A549 (cell line): ENCODE results near the gene LTA4H. TPM values are rescaled to one million over a fixed set of nuclear protein-coding genes. Genes with fewer than 3 reads are reported as not detected.
A peak's percentile ranks its signal among the peaks of the same experiment; 100 is the strongest.

Source experiments
- ATAC-seq, 2 experiments: fragments of 200-7000 bp in 1 of 2; fragments of >200 bp in 1 of 2; cut with Nextera tagmentation in 1 of 2; cut with Tn5 transposase in 1 of 2; 3 replicates each; pipeline versions ENCODE4 v1.8.0 to v1.9.1; 2018 to 2020; ENCODE audit warnings: mild to moderate bottlenecking in 1 of 2, moderate library complexity in 1 of 2
- CTCF ChIA-PET: fragments of 300-600 bp; sonication (Branson Sonifier 250); formaldehyde crosslinking; extraction: SDS; loops from one replicate; lab custom pipeline; 2021; ENCODE audit warnings: antibody characterized with exemption, inconsistent platforms; lab: Yijun Ruan, JAX
- POLR2A ChIA-PET: fragments of 350-600 bp; formaldehyde crosslinking; extraction: SDS; loops from one replicate; lab custom pipeline; 2021; ENCODE audit warnings: antibody characterized with exemption, inconsistent platforms; lab: Yijun Ruan, JAX
- DNase-seq, 2 experiments: peaks; one replicate each; pipeline versions ENCODE4 v3.0.0 to v3.0.0-alpha.2; 2011 to 2016; ENCODE audit warnings: low read depth in 1 of 2, low spot score in 1 of 2
- FAIRE-seq: peaks from 2 replicates; lab custom pipeline; 2011; peaks lifted over from hg19 to GRCh38; lab: Jason Lieb, UNC
- H3K27ac ChIP-seq, 2 experiments: fragments of >200 bp; sonication (Bioruptor Twin); formaldehyde crosslinking; 3 replicates each; pipeline ENCODE4 v1.5.1; 2016 to 2017
- H3K4me1 ChIP-seq: fragments of >200 bp; sonication (Bioruptor Twin); formaldehyde crosslinking; 3 replicates; pipeline ENCODE4 v1.6.1; 2016
- H3K4me2 ChIP-seq: fragments of >200 bp; sonication (Bioruptor Twin); formaldehyde crosslinking; 3 replicates; pipeline ENCODE4 v1.6.1; 2016
- H3K4me3 ChIP-seq: fragments of >200 bp; sonication (Bioruptor Twin); formaldehyde crosslinking; 3 replicates; pipeline ENCODE4 v1.5.1; 2016
- H3K9me3 ChIP-seq: fragments of >200 bp; sonication (Bioruptor Twin); formaldehyde crosslinking; 3 replicates; pipeline ENCODE4 v1.6.1; 2016
- CHD4 ChIP-seq: fragments of 200-600 bp; sonication (generic); IDR thresholded peaks from 2 replicates; pipeline ENCODE4 v1.6.1; 2016; ENCODE audit warnings: antibody characterized with exemption, mild to moderate bottlenecking, borderline replicate concordance
- E2F6 ChIP-seq: IDR thresholded peaks from 2 replicates; pipeline ENCODE4 v1.6.1; 2012; ENCODE audit warnings: low read depth, borderline replicate concordance
- EHF ChIP-seq: fragments of 250-450 bp; sonication (Bioruptor Pico); IDR thresholded peaks from 2 replicates; pipeline ENCODE4 v1.5.0; 2020; ENCODE audit warnings: mild to moderate bottlenecking
- EHMT2 ChIP-seq: fragments of 200-600 bp; sonication (generic); IDR thresholded peaks from 2 replicates; pipeline ENCODE4 v1.6.1; 2016; ENCODE audit warnings: antibody characterized with exemption, low read depth, mild to moderate bottlenecking, moderate library complexity
- FOSB ChIP-seq: fragments of 250-450 bp; sonication (Bioruptor Pico); IDR thresholded peaks from 2 replicates; pipeline ENCODE4 v1.5.0; 2020; ENCODE audit warnings: mild to moderate bottlenecking, moderate library complexity
- FOXS1 ChIP-seq: fragments of 250-450 bp; sonication (Bioruptor Pico); IDR thresholded peaks from 2 replicates; pipeline ENCODE4 v1.5.0; 2020; ENCODE audit warnings: mild to moderate bottlenecking, moderate library complexity
- HOXB13 ChIP-seq: fragments of 250-450 bp; sonication (Bioruptor Pico); IDR thresholded peaks from 2 replicates; pipeline ENCODE4 v1.5.0; 2020; ENCODE audit warnings: low read depth, mild to moderate bottlenecking, moderate library complexity
- HOXB5 ChIP-seq: fragments of 250-450 bp; sonication (Bioruptor Pico); IDR thresholded peaks from 2 replicates; pipeline ENCODE4 v1.5.0; 2020; ENCODE audit warnings: mild to moderate bottlenecking, moderate library complexity
- POLR2AphosphoS2 ChIP-seq: conservative IDR thresholded peaks from 2 replicates; pipeline ENCODE4 v1.6.1; 2012; ENCODE audit warnings: low read length, improper control_type of control experiment, inconsistent platforms
- RAD21 ChIP-seq, 2 experiments: fragments of >200 bp in 1 of 2; sonication (Bioruptor Twin) in 1 of 2; formaldehyde crosslinking in 1 of 2; IDR thresholded peaks in 1 of 2; conservative IDR thresholded peaks in 1 of 2; 2 replicates in 1 of 2; 3 replicates in 1 of 2; pipeline ENCODE4 v1.6.1; 2012 to 2018; ENCODE audit warnings: inconsistent platforms in 1 of 2
- ZNF302 ChIP-seq: fragments of 250-450 bp; sonication (Bioruptor Pico); IDR thresholded peaks from 2 replicates; pipeline ENCODE4 v1.9.0; 2021; ENCODE audit warnings: inconsistent platforms, mild to moderate bottlenecking, moderate library complexity
- WGBS: methylation state at CpG from one replicate; pipeline ENCODE4 v1.1.6; 2017; ENCODE audit errors: missing lambda C conversion rate; 5-methylcytosine and 5-hydroxymethylcytosine counted together
- polyA plus RNA-seq, 4 experiments: library from polyadenylated mRNA; depleted of rRNA in 3 of 4; stranded (reverse); fragments of >200 nt; fragmentation: RNase III in 1 of 4; extraction: RNeasy Plus Mini Kit Qiagen cat#74134 plus additional on column Dnase treatment in 1 of 4; gene quantifications; 2 replicates in 3 of 4; 3 replicates in 1 of 4; pipeline ENCODE4 v1.2.3, GENCODE V29; 2011 to 2017
- TF ChIP-seq, protein P1 (sequence below): fragments of 250-450 bp; sonication (Bioruptor Pico); IDR thresholded peaks from 2 replicates; pipeline ENCODE4 v1.5.0; 2020; ENCODE audit warnings: low read depth, mild to moderate bottlenecking, moderate library complexity
- TF ChIP-seq, protein P2 (sequence below): fragments of >200 bp; sonication (Bioruptor Twin); formaldehyde crosslinking; IDR thresholded peaks from 3 replicates; pipeline ENCODE4 v1.5.1; 2016

The LTA4H gene
- polyA plus RNA-seq, 2 of the 4 experiments (the other 2 are of a cell fraction) = 126 to 174 TPM

DNA sequence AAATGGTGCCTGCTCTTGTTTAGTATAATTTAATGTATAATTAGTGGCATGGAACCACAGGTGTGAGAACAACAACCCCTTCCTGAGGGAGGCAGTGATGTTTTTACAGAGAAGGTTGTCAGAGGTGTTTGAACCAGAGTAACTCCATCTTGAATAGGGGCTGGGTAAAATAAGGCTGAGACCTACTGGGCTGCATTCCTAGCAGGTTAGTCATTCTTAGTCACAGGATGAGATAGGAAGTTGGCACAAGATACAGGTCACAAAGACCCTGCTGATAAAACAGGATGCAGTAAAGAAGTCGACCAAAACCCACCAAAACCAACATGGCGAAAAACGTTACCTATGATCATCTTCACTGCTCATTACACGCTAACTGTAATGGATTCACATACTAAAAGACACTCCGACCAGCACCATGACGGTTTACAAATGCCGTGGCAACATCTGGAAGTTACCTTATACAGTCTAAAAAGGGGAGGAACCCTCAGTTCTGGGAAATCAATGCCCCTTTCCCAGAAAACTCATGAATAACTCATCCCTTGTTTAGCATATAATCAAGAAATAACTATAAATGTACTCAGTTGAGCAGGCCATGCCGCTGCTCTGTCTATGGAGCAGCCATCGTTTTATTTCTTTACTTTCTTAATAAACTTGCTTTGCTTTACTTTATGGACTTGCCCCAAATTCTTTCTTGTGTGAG lies 47.8 kb upstream of the LTA4H start:
- Histone ChIP-seq H3K4me1 (no peaks in the 10 kb centered on the region), H3K4me3 (no peak overlapping the region)
- DNase-seq = no peak
- TF ChIP-seq HOXB13 (CRISPR knock-in tag) (peak; percentile 44; the same call in 1 of the 2 replicates), RAD21 (conservative IDR thresholded peaks at IDR 0.05 in 1 of 2, IDR thresholded peaks at IDR 0.05 in 1 of 2) (no peak), EHF (CRISPR knock-in tag) (0 out of 2 replicates have a peak, but pooled peaks have one; percentile 35), ZNF302 (CRISPR knock-in tag) (peak; percentile 62; the same call in 1 of the 2 replicates), FOSB (no peak), HOXB5 (CRISPR knock-in tag) (0 out of 2 replicates have a peak, but pooled peaks have one; percentile 28), FOXS1 (CRISPR knock-in tag) (peak; percentile 70; the same call in 1 of the 2 replicates)
- TF ChIP-seq, protein P1, sequence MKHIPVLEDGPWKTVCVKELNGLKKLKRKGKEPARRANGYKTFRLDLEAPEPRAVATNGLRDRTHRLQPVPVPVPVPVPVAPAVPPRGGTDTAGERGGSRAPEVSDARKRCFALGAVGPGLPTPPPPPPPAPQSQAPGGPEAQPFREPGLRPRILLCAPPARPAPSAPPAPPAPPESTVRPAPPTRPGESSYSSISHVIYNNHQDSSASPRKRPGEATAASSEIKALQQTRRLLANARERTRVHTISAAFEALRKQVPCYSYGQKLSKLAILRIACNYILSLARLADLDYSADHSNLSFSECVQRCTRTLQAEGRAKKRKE (CRISPR knock-in tag) = peak; percentile 85; the same call in 1 of the 2 replicates
- TF ChIP-seq, all 56 proteins: peak for 6
- ChIA-PET CTCF (interaction anchor here (1.2 kb wide), 1 partner anchor 132 kb away, joined by 5 read pairs; no protein-coding TSS in a partner anchor), POLR2A (no interaction called here)
- 82% methylated on average over 9 of the region's 9 CpGs for WGBS
- ATAC-seq = no peak
- H3K27ac ChIP-seq = no peak overlapping the region
- H3K4me2 ChIP-seq = no peak overlapping the region
- FAIRE-seq = no peak
- 0 out of 3 replicates have a peak, but pooled peaks cover 2% of the 10 kb centered on the region for H3K9me3 ChIP-seq

DNA sequence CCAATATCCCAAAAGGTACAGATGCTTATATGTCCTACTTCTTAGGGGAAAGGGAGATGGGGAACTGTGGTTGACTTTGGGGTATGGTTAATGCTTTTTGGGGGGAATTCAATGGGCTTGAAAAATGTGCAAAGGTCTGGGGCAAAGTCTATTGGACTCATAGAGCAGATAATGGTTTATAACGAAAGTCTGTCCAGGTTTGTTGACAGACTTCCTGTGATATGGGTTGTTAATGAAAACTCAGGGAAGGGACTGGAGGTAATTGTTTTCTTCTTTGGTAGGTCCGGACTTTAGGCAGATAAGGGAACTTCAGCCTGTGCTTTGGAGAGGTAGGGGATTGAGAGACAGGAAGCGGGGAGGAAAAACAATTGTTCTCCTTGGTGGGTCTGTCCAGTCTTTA lies 46.2 kb upstream of the LTA4H start:
- ChIA-PET CTCF (no interaction called here), POLR2A (no interaction called here)
- Histone ChIP-seq H3K4me3 (no peak overlapping the region), H3K9me3 (0 out of 3 replicates have a peak, but pooled peaks cover 2% of the 10 kb centered on the region), H3K27ac (no peak overlapping the region), H3K4me2 (no peak overlapping the region), H3K4me1 (no peaks in the 10 kb centered on the region)
- no peak for DNase-seq
- FAIRE-seq = no peak
- ATAC-seq = no peak
- TF ChIP-seq RAD21 (conservative IDR thresholded peaks at IDR 0.05 in 1 of 2, IDR thresholded peaks at IDR 0.05 in 1 of 2) = no peak
- 85% methylated on average over 3 of the region's 3 CpGs for WGBS

- TF ChIP-seq, protein P2, sequence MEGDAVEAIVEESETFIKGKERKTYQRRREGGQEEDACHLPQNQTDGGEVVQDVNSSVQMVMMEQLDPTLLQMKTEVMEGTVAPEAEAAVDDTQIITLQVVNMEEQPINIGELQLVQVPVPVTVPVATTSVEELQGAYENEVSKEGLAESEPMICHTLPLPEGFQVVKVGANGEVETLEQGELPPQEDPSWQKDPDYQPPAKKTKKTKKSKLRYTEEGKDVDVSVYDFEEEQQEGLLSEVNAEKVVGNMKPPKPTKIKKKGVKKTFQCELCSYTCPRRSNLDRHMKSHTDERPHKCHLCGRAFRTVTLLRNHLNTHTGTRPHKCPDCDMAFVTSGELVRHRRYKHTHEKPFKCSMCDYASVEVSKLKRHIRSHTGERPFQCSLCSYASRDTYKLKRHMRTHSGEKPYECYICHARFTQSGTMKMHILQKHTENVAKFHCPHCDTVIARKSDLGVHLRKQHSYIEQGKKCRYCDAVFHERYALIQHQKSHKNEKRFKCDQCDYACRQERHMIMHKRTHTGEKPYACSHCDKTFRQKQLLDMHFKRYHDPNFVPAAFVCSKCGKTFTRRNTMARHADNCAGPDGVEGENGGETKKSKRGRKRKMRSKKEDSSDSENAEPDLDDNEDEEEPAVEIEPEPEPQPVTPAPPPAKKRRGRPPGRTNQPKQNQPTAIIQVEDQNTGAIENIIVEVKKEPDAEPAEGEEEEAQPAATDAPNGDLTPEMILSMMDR = no peak
- TF ChIP-seq POLR2AphosphoS2 (no peak), FOSB (no peak)
- no peak for FAIRE-seq
- WGBS = 76% methylated on average over 15 of the region's 15 CpGs
- no peaks in the 10 kb centered on the region for H3K9me3 ChIP-seq
- peaks cover 14% of the 10 kb centered on the region for H3K4me1 ChIP-seq
- ChIA-PET POLR2A (no interaction called here), CTCF (interaction anchor here (1.3 kb wide), 1 partner anchor 17 kb away, joined by 3 read pairs; no protein-coding TSS in a partner anchor)
- no peak for ATAC-seq
- no peak overlapping the region for H3K4me3 ChIP-seq
- no peak overlapping the region for H3K27ac ChIP-seq
- H3K4me2 ChIP-seq = no peak overlapping the region
- no peak for DNase-seq
Observed at GRCh38 chr12:96078231-96079135, 43.1 kb upstream of the LTA4H start.

- no peak overlapping the region for H3K4me3 ChIP-seq
- 83% methylated on average over 6 of the region's 6 CpGs for WGBS
- H3K4me1 ChIP-seq = peaks cover 23% of the 10 kb centered on the region
- POLR2A ChIA-PET = no interaction called here
- FAIRE-seq (no peak), DNase-seq (no peak), ATAC-seq (no peak)
- H3K9me3 ChIP-seq = no peaks in the 10 kb centered on the region
- no peak overlapping the region for H3K4me2 ChIP-seq
- H3K27ac ChIP-seq = no peak overlapping the region
- CTCF ChIA-PET = interaction anchor here (0.9 to 1.3 kb wide), 2 partner anchors 138 to 440 kb away, joined by 3 to 6 read pairs; no protein-coding TSS in a partner anchor
- TF ChIP-seq E2F6 = no peak
- TF ChIP-seq ZNF302 (CRISPR knock-in tag) = no peak
- TF ChIP-seq EHMT2 = no peak
- no peak for TF ChIP-seq CHD4
- TF ChIP-seq, protein P1 (CRISPR knock-in tag) = no peak
Observed at GRCh38 chr12:96077081-96077480, 41.7 kb upstream of the LTA4H start.
